NOMO-1 (cell line): ENCODE data around the gene ZNF786.
"Not testable (repeated sequence)": the region's sequence is repeated elsewhere in the genome, so short reads cannot be mapped to it uniquely, and the experiment has no call there.

ENCODE experiments used
- DNase-seq, 2 experiments: peaks; one replicate each; lab custom pipeline; 2025; ENCODE audit not compliant: unreplicated experiment in 2 of 2; lab: John Stamatoyannopoulos, UW

Gene ZNF786

GRCh38 chr7:149031353-149031910, 59.1 kb downstream of the ZNF786 start:
- no peak for DNase-seq

GRCh38 chr7:149030439-149030838, 60.1 kb downstream of the ZNF786 start:
- not testable (repeated sequence) for DNase-seq

- DNase-seq = peak; percentile 87 to 91
Measured at GRCh38 chr7:149028346-149029109, 62.0 kb downstream of the ZNF786 start, which contains the start of gene PDIA4. Gene PDIA4, minus strand, starts transcription at chr7:149028505. Its CDS starts 97 bp downstream, at chr7:149028408.

- no peak for DNase-seq
Measured at GRCh38 chr7:149027611-149028345, 62.7 kb downstream of the ZNF786 start.

- DNase-seq = no peak
Measured at GRCh38 chr7:149027055-149027454, 63.5 kb downstream of the ZNF786 start.

- no peak for DNase-seq
Measured at GRCh38 chr7:149023662-149024061, 66.9 kb downstream of the ZNF786 start.

GRCh38 chr7:149022756-149023360, 67.7 kb downstream of the ZNF786 start:
- DNase-seq = no peak

GRCh38 chr7:149021725-149022062, 68.8 kb downstream of the ZNF786 start:
- no peak for DNase-seq

GRCh38 chr7:149020483-149020882, 70.0 kb downstream of the ZNF786 start:
- no peak for DNase-seq
